HL-60 (cell line): Measurements from ENCODE around the gene MYO9B.

Experiments used
- DNase-seq, 2 experiments: peaks; one replicate each; pipeline ENCODE4 v3.0.0-alpha.2; 2010 to 2020; ENCODE audit warnings: low read depth in 1 of 2, low spot score in 1 of 2
- H3K27ac ChIP-seq: fragments of 250-450 bp; sonication (Bioruptor Pico); replicated peaks from 2 replicates; pipeline ENCODE4 v1.5.1; 2020; ENCODE audit warnings: mild to moderate bottlenecking, moderate library complexity
- H3K27me3 ChIP-seq: fragments of 250-450 bp; sonication (Bioruptor Pico); 2 replicates; pipeline ENCODE4 v1.5.1; 2021; ENCODE audit warnings: mild to moderate bottlenecking, moderate library complexity; ENCODE audit not compliant: insufficient read depth, poor library complexity, severe bottlenecking
- H3K4me3 ChIP-seq: replicated peaks from 2 replicates; pipeline ENCODE4 v1.5.1; 2011; ENCODE audit warnings: mild to moderate bottlenecking, control low read depth, low read length; ENCODE audit not compliant: insufficient read depth
- GABPA ChIP-seq: IDR thresholded peaks from 2 replicates; pipeline ENCODE4 v1.6.1; 2012; ENCODE audit warnings: low read depth
- POLR2AphosphoS5 ChIP-seq: IDR thresholded peaks from 2 replicates; pipeline ENCODE4 v1.6.1; 2012; ENCODE audit warnings: low read depth
- SPI1 ChIP-seq: IDR thresholded peaks from 2 replicates; pipeline ENCODE4 v1.6.1; 2012; ENCODE audit warnings: low read depth, mild to moderate bottlenecking, borderline replicate concordance
- TF ChIP-seq, protein P1 (sequence below): IDR thresholded peaks from one replicate; pipeline ENCODE4 v1.5.1; 2011; ENCODE audit warnings: low read length, control low read depth, inconsistent platforms; ENCODE audit not compliant: insufficient read depth
- TF ChIP-seq, protein P2 (sequence below): IDR thresholded peaks from 2 replicates; pipeline ENCODE4 v1.6.1; 2012; ENCODE audit warnings: low read depth; ENCODE audit not compliant: insufficient replicate concordance

MYO9B gene

DNA sequence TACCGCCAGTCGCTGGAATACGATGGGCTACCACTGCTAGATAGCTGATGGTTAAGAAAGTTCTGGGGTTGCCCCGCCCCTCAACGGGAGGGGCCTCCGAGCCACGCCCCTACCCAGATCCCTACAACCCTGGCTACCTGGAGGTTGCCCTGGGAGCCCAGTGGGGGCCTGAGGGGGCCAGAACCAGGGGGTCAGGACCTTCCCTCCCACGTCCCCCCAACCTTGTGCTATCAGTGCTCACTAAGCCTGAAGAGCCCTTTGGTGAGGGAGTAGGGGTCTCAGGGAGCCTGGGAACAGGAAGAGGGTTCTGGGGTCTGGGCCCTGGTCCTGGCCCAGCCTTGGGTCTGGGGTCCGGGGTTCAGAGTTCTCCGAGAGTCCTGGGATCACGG is 159.3 kb downstream of the MYO9B start:
- Histone ChIP-seq H3K27me3 (no peaks in the 10 kb centered on the region), H3K4me3 (peak overlapping the region; percentile 53), H3K27ac (no peak overlapping the region)
- TF ChIP-seq, protein P1, sequence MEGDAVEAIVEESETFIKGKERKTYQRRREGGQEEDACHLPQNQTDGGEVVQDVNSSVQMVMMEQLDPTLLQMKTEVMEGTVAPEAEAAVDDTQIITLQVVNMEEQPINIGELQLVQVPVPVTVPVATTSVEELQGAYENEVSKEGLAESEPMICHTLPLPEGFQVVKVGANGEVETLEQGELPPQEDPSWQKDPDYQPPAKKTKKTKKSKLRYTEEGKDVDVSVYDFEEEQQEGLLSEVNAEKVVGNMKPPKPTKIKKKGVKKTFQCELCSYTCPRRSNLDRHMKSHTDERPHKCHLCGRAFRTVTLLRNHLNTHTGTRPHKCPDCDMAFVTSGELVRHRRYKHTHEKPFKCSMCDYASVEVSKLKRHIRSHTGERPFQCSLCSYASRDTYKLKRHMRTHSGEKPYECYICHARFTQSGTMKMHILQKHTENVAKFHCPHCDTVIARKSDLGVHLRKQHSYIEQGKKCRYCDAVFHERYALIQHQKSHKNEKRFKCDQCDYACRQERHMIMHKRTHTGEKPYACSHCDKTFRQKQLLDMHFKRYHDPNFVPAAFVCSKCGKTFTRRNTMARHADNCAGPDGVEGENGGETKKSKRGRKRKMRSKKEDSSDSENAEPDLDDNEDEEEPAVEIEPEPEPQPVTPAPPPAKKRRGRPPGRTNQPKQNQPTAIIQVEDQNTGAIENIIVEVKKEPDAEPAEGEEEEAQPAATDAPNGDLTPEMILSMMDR: no peak
- TF ChIP-seq SPI1: no peak
- TF ChIP-seq, protein P2, sequence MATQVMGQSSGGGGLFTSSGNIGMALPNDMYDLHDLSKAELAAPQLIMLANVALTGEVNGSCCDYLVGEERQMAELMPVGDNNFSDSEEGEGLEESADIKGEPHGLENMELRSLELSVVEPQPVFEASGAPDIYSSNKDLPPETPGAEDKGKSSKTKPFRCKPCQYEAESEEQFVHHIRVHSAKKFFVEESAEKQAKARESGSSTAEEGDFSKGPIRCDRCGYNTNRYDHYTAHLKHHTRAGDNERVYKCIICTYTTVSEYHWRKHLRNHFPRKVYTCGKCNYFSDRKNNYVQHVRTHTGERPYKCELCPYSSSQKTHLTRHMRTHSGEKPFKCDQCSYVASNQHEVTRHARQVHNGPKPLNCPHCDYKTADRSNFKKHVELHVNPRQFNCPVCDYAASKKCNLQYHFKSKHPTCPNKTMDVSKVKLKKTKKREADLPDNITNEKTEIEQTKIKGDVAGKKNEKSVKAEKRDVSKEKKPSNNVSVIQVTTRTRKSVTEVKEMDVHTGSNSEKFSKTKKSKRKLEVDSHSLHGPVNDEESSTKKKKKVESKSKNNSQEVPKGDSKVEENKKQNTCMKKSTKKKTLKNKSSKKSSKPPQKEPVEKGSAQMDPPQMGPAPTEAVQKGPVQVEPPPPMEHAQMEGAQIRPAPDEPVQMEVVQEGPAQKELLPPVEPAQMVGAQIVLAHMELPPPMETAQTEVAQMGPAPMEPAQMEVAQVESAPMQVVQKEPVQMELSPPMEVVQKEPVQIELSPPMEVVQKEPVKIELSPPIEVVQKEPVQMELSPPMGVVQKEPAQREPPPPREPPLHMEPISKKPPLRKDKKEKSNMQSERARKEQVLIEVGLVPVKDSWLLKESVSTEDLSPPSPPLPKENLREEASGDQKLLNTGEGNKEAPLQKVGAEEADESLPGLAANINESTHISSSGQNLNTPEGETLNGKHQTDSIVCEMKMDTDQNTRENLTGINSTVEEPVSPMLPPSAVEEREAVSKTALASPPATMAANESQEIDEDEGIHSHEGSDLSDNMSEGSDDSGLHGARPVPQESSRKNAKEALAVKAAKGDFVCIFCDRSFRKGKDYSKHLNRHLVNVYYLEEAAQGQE: no peak
- no peak for TF ChIP-seq GABPA
- no peak for TF ChIP-seq POLR2AphosphoS5
- no peak for DNase-seq

DNA sequence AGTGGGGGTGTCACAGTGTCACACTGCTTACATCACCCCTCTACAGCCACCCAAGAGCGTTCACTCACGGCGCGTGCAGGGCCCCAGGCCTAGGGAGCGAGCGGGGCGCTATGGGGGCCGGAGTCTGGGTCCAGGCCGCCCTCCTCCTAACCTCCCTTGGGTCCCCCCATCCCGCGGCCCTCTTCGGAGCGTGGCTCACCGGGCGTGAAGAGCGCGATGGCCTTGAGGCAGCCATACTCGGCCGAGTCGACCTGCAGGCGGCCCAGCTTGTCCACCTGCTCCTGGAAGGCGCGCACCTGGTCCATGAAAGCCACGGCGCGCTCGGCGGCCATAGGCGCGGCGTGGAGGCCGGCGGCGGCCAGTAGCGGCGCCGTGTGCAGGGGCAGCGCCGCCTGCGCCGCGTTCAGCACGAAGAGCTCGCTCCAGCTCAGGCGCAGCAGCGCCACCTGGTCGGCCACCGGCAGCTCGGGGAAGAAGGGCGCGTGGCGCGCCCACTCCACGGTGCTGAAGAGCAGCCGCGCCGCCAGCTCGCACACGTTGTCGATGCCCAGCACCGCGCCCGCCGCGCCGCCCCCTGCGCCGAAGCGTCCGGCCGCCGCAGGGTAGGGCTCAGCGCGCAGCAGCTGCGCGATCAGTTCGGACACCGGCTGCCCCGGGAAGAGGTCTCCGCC is 159.9 kb downstream of the MYO9B start:
- Histone ChIP-seq H3K27me3 (no peaks in the 10 kb centered on the region), H3K27ac (no peak overlapping the region), H3K4me3 (peak overlapping the region; percentile 53)
- peak; percentile 35 to 72 for DNase-seq
- TF ChIP-seq, protein P1: peak; percentile 28
- TF ChIP-seq GABPA: no peak

DNA sequence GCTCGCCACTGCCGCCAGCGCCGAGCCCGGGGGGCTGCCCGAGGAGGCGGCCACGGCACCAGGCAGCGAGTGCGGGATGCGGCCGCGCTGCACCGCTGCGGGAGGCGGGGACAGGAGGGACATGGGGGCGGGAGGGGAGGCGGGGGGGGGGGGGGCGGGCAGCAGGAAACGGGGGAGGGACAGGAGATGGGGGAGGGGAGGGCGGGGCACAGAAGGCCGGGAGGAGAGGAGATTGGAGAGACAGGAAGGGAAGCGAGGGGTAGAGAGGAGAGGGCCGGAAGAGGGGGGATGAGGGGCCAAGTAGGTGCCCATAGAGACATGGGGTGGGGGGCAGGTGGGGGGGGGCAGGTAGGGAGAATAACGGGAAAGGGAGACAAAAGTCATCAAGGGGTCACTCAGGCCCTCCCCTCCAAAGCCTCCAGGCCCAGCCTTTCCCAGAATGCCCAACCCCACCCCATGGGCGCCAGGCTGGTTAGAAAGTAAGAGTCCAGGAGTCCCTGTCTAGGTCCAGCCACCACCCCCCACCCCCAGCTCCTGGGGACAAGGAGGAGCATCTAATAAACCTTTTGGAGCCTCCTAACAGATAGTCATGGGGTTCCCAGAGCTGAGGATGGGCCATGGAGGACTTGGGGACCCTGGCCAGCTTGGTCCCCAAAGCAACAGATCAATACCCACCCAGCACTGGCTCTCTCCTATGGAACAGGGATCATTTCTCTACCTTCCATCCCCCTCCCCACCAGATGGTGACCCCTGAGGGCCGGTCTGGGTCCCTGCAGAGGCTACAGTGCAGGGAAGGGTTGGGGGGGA is 160.6 kb downstream of the MYO9B start:
- no peak for TF ChIP-seq GABPA
- TF ChIP-seq POLR2AphosphoS5: no peak
- TF ChIP-seq, protein P1: no peak
- TF ChIP-seq, protein P2: no peak
- no peak for TF ChIP-seq SPI1
- H3K4me3 ChIP-seq: peak overlapping the region; percentile 53
- DNase-seq: no peak
- H3K27ac ChIP-seq: no peak overlapping the region
- no peaks in the 10 kb centered on the region for H3K27me3 ChIP-seq
